ENCODE data around the gene ACSL1.

- TF ChIP-seq CTCF (IDR thresholded peaks at IDR 0.05; ENCODE audit: poor library complexity) (no peak), EZH2phosphoT487 (IDR thresholded peaks at IDR 0.05; ENCODE audit: low read depth, severe bottlenecking, unreplicated experiment) (no peak)
Measured at GRCh38 chr4:184752496-184753275, 73.1 kb downstream of the ACSL1 start.

Measured in hepatocyte (in vitro differentiated cells).